ENCODE data around the gene CAMSAP1.

The CAMSAP1 gene

GRCh38 chr9:135901826-135902225, 5.5 kb downstream of the CAMSAP1 start:
- peaks cover 77% of the 10 kb centered on the region for H3K9me3 Mint-ChIP-seq
- no peak for DNase-seq
- no peak for TF ChIP-seq CTCF (IDR thresholded peaks at IDR 0.05)
- H3K4me1 Mint-ChIP-seq: peaks cover 34% of the 10 kb centered on the region
- H3K4me3 Mint-ChIP-seq: no peak overlapping the region
- H3K27me3 Mint-ChIP-seq (ENCODE audit: low read depth, poor library complexity): peaks cover 4% of the 10 kb centered on the region
- peaks cover 90% of the 10 kb centered on the region for H3K36me3 Mint-ChIP-seq (ENCODE audit: low read depth)
- peak overlapping the region; percentile 61 for H3K27ac Mint-ChIP-seq

GRCh38 chr9:135901031-135901758, 6.2 kb downstream of the CAMSAP1 start:
- no peak for DNase-seq
- H3K27ac Mint-ChIP-seq: no peak overlapping the region
- H3K36me3 Mint-ChIP-seq (ENCODE audit: low read depth): peaks cover 96% of the 10 kb centered on the region
- peaks cover 84% of the 10 kb centered on the region for H3K9me3 Mint-ChIP-seq
- peaks cover 34% of the 10 kb centered on the region for H3K4me1 Mint-ChIP-seq
- peaks cover 4% of the 10 kb centered on the region for H3K27me3 Mint-ChIP-seq (ENCODE audit: low read depth, poor library complexity)
- H3K4me3 Mint-ChIP-seq: no peak overlapping the region
- TF ChIP-seq CTCF (IDR thresholded peaks at IDR 0.05): no peak

- no peak for DNase-seq
- Mint-ChIP-seq H3K4me1 (peaks cover 10% of the 10 kb centered on the region), H3K27me3 (ENCODE audit: low read depth, poor library complexity) (no peaks in the 10 kb centered on the region), H3K4me3 (no peak overlapping the region), H3K36me3 (ENCODE audit: low read depth) (peaks cover 96% of the 10 kb centered on the region), H3K9me3 (peaks cover 96% of the 10 kb centered on the region), H3K27ac (no peak overlapping the region)
- no peak for TF ChIP-seq CTCF (IDR thresholded peaks at IDR 0.05)
These were observed 8.5 kb downstream of the CAMSAP1 start for GRCh38 chr9:135898634-135899407.

- Mint-ChIP-seq H3K4me1 (peaks cover 14% of the 10 kb centered on the region), H3K9me3 (peaks cover 86% of the 10 kb centered on the region), H3K27ac (no peak overlapping the region), H3K27me3 (ENCODE audit: low read depth, poor library complexity) (no peaks in the 10 kb centered on the region), H3K36me3 (ENCODE audit: low read depth) (peaks cover 91% of the 10 kb centered on the region), H3K4me3 (no peak overlapping the region)
- DNase-seq: no peak
- no peak for TF ChIP-seq CTCF (IDR thresholded peaks at IDR 0.05)
These were observed 10.7 kb downstream of the CAMSAP1 start for GRCh38 chr9:135896626-135897025.

- H3K4me3 Mint-ChIP-seq: no peak overlapping the region
- peaks cover 86% of the 10 kb centered on the region for H3K36me3 Mint-ChIP-seq (ENCODE audit: low read depth)
- peaks cover 81% of the 10 kb centered on the region for H3K9me3 Mint-ChIP-seq
- H3K4me1 Mint-ChIP-seq: peaks cover 18% of the 10 kb centered on the region
- H3K27ac Mint-ChIP-seq: no peak overlapping the region
- TF ChIP-seq CTCF (IDR thresholded peaks at IDR 0.05): no peak
- DNase-seq: no peak
- no peaks in the 10 kb centered on the region for H3K27me3 Mint-ChIP-seq (ENCODE audit: low read depth, poor library complexity)
These were observed 11.1 kb downstream of the CAMSAP1 start for GRCh38 chr9:135896205-135896604.

All from nephron progenitor cell (in vitro differentiated cells).